Hepatocyte (in vitro differentiated cells): ENCODE data around the gene SYNJ2BP.

ENCODE experiments used
- CTCF ChIP-seq: fragments of 200-600 bp; sonication (generic); IDR thresholded peaks from 2 replicates; pipeline ENCODE4 v1.5.1; 2016; ENCODE audit warnings: antibody characterized with exemption, mild to moderate bottlenecking; ENCODE audit not compliant: poor library complexity
- EZH2 ChIP-seq: fragments of 200-600 bp; sonication (generic); IDR thresholded peaks from 2 replicates; pipeline ENCODE4 v1.6.1; 2016; ENCODE audit warnings: antibody characterized with exemption, mild to moderate bottlenecking, borderline replicate concordance
- EZH2phosphoT487 ChIP-seq: fragments of 200-600 bp; sonication (generic); IDR thresholded peaks from one replicate; pipeline ENCODE4 v1.6.1; 2018; ENCODE audit warnings: antibody characterized with exemption, mild to moderate bottlenecking, low read depth, moderate library complexity; ENCODE audit not compliant: unreplicated experiment, severe bottlenecking

GRCh38 chr14:70382536-70382935 lies 34.4 kb downstream of the SYNJ2BP start:
- no peak for TF ChIP-seq CTCF
- TF ChIP-seq EZH2, result no peak
- TF ChIP-seq EZH2phosphoT487, result no peak
